DOHH2 (cell line): ENCODE results near the gene MRPL41.

Source experiments
- H3F3A ChIP-seq: fragments of 200-600 bp; sonication (generic), shearing (Covaris generic); 2 replicates; pipeline ENCODE4 v1.6.0; 2016; ENCODE audit warnings: antibody characterized with exemption, mild to moderate bottlenecking; ENCODE audit not compliant: control insufficient read depth, insufficient read depth
- H3K27ac ChIP-seq: fragments of 200-600 bp; sonication (generic); 2 replicates; pipeline ENCODE4 v1.5.1; 2014; ENCODE audit warnings: low read depth, mild to moderate bottlenecking, low read length, moderate library complexity
- H3K27me3 ChIP-seq: fragments of 200-600 bp; sonication (generic); 2 replicates; pipeline ENCODE4 v1.6.1; 2014; ENCODE audit warnings: mild to moderate bottlenecking, low read length, mixed read lengths; ENCODE audit not compliant: control insufficient read depth
- H3K36me3 ChIP-seq: fragments of 200-600 bp; sonication (generic); 2 replicates; pipeline ENCODE4 v1.6.1; 2014; ENCODE audit warnings: mild to moderate bottlenecking, low read length, moderate library complexity, mixed read lengths; ENCODE audit not compliant: control insufficient read depth
- H3K4me1 ChIP-seq: fragments of 200-600 bp; sonication (generic); 2 replicates; pipeline ENCODE4 v1.6.1; 2014; ENCODE audit warnings: mild to moderate bottlenecking, low read length, mixed read lengths; ENCODE audit not compliant: control insufficient read depth
- H3K4me2 ChIP-seq: fragments of 200-600 bp; sonication (generic); 2 replicates; pipeline ENCODE4 v1.6.0; 2014; ENCODE audit warnings: mild to moderate bottlenecking, low read length, moderate library complexity
- H3K4me3 ChIP-seq: fragments of 200-600 bp; sonication (generic); 2 replicates; pipeline ENCODE4 v1.5.1; 2014; ENCODE audit warnings: mild to moderate bottlenecking, low read length, mixed read lengths
- H3K79me2 ChIP-seq: fragments of 200-600 bp; sonication (generic); 2 replicates; pipeline ENCODE4 v1.6.1; 2014; ENCODE audit warnings: mild to moderate bottlenecking, low read length, mixed read lengths; ENCODE audit not compliant: control insufficient read depth
- H3K9me2 ChIP-seq: fragments of 200-600 bp; sonication (generic); replicated peaks from 2 replicates; pipeline ENCODE4 v1.6.1; 2014; ENCODE audit warnings: mild to moderate bottlenecking, low read length, mixed read lengths; ENCODE audit not compliant: control insufficient read depth
- H3K9me3 ChIP-seq: fragments of 200-600 bp; sonication (generic); 2 replicates; pipeline ENCODE4 v1.6.1; 2014; ENCODE audit warnings: antibody characterized with exemption, low read length, mixed read lengths; ENCODE audit not compliant: control insufficient read depth, insufficient read depth
- H4K20me1 ChIP-seq: fragments of 200-600 bp; sonication (generic); 2 replicates; pipeline ENCODE4 v1.6.0; 2014; ENCODE audit warnings: low read depth, mild to moderate bottlenecking, antibody characterized with exemption, low read length, moderate library complexity; ENCODE audit not compliant: control insufficient read depth, insufficient read depth
- EZH2phosphoT487 ChIP-seq: fragments of 200-600 bp; sonication (generic); IDR thresholded peaks from 2 replicates; pipeline ENCODE4 v1.6.1; 2017; ENCODE audit warnings: borderline replicate concordance, mild to moderate bottlenecking, antibody characterized with exemption, low read length, moderate library complexity, mixed read lengths
- TF ChIP-seq, protein P1 (sequence below): fragments of 200-600 bp; sonication (generic); IDR thresholded peaks from one replicate; pipeline ENCODE4 v1.5.1; 2014; ENCODE audit warnings: antibody characterized with exemption, mild to moderate bottlenecking, low read depth, low read length; ENCODE audit not compliant: poor library complexity, severe bottlenecking

Gene MRPL41

GRCh38 chr9:137581361-137582285 is 29.9 kb downstream of the MRPL41 start:
- H4K20me1 ChIP-seq = no peaks in the 10 kb centered on the region
- peaks cover 45% of the 10 kb centered on the region for H3K79me2 ChIP-seq
- H3F3A ChIP-seq = peaks cover 9% of the 10 kb centered on the region
- no peaks in the 10 kb centered on the region for H3K27me3 ChIP-seq
- peaks cover 14% of the 10 kb centered on the region for H3K4me1 ChIP-seq
- H3K4me2 ChIP-seq = no peak overlapping the region
- H3K9me3 ChIP-seq = no peaks in the 10 kb centered on the region
- H3K9me2 ChIP-seq = no peaks in the 10 kb centered on the region
- H3K27ac ChIP-seq = no peak overlapping the region
- H3K4me3 ChIP-seq = no peak overlapping the region
- no peak for TF ChIP-seq EZH2phosphoT487
- TF ChIP-seq, protein P1, sequence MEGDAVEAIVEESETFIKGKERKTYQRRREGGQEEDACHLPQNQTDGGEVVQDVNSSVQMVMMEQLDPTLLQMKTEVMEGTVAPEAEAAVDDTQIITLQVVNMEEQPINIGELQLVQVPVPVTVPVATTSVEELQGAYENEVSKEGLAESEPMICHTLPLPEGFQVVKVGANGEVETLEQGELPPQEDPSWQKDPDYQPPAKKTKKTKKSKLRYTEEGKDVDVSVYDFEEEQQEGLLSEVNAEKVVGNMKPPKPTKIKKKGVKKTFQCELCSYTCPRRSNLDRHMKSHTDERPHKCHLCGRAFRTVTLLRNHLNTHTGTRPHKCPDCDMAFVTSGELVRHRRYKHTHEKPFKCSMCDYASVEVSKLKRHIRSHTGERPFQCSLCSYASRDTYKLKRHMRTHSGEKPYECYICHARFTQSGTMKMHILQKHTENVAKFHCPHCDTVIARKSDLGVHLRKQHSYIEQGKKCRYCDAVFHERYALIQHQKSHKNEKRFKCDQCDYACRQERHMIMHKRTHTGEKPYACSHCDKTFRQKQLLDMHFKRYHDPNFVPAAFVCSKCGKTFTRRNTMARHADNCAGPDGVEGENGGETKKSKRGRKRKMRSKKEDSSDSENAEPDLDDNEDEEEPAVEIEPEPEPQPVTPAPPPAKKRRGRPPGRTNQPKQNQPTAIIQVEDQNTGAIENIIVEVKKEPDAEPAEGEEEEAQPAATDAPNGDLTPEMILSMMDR = no peak
- peaks cover 78% of the 10 kb centered on the region for H3K36me3 ChIP-seq

- Histone ChIP-seq H3K9me3 (no peaks in the 10 kb centered on the region), H3K36me3 (peaks cover 78% of the 10 kb centered on the region), H3K4me2 (no peak overlapping the region), H3F3A (peaks cover 4% of the 10 kb centered on the region; the same call in 1 of the 2 replicates), H3K27me3 (no peaks in the 10 kb centered on the region), H3K4me1 (peaks cover 7% of the 10 kb centered on the region), H3K27ac (no peak overlapping the region), H3K9me2 (no peaks in the 10 kb centered on the region), H3K4me3 (no peak overlapping the region), H4K20me1 (no peaks in the 10 kb centered on the region), H3K79me2 (peaks cover 45% of the 10 kb centered on the region)
- TF ChIP-seq, protein P1 = peak; percentile 67
- no peak for TF ChIP-seq EZH2phosphoT487
Measured at GRCh38 chr9:137582286-137582860, 30.7 kb downstream of the MRPL41 start.

- Histone ChIP-seq H3K4me2 (no peak overlapping the region), H3K27me3 (no peaks in the 10 kb centered on the region), H3K4me3 (no peak overlapping the region), H4K20me1 (no peaks in the 10 kb centered on the region), H3F3A (peaks cover 4% of the 10 kb centered on the region; the same call in 1 of the 2 replicates), H3K4me1 (peaks cover 3% of the 10 kb centered on the region; the same call in 1 of the 2 replicates), H3K36me3 (peaks cover 82% of the 10 kb centered on the region), H3K27ac (no peak overlapping the region), H3K9me3 (no peaks in the 10 kb centered on the region), H3K9me2 (no peaks in the 10 kb centered on the region), H3K79me2 (peaks cover 45% of the 10 kb centered on the region)
- no peak for TF ChIP-seq EZH2phosphoT487
- TF ChIP-seq, protein P1 = no peak
Measured at GRCh38 chr9:137583347-137583746, 31.7 kb downstream of the MRPL41 start.
